HEK293 (cell line): Measurements from ENCODE around the gene PDE4D.

Experiments used
- CTCF ChIA-PET: fragments of 350-600 bp; formaldehyde crosslinking; extraction: SDS; loops from one replicate; lab custom pipeline; 2021; ENCODE audit warnings: antibody characterized with exemption; lab: Yijun Ruan, JAX
- POLR2A ChIA-PET: fragments of 300-600 bp; formaldehyde crosslinking; extraction: SDS; loops from one replicate; lab custom pipeline; 2020; ENCODE audit warnings: antibody characterized with exemption, inconsistent platforms; lab: Yijun Ruan, JAX
- H3K27ac ChIP-seq: fragments of 200-500 bp; sonication (Bioruptor generic); 2 replicates; pipeline ENCODE4 v1.5.1; 2014; ENCODE audit warnings: low read depth, low read length, control low read depth, inconsistent platforms; ENCODE audit errors: extremely low read depth
- H3K36me3 ChIP-seq, 2 experiments: fragments of 200-500 bp in 1 of 2; sonication (Bioruptor generic) in 1 of 2; 1 replicate in 1 of 2; 2 replicates in 1 of 2; pipeline ENCODE4 v1.5.1; 2014 to 2017; ENCODE audit warnings: inconsistent platforms in 2 of 2, low read length in 2 of 2; ENCODE audit not compliant: control insufficient read depth in 2 of 2, insufficient read depth in 1 of 2
- H3K4me1 ChIP-seq: fragments of 200-500 bp; sonication (Bioruptor generic); 2 replicates; pipeline ENCODE4 v1.5.1; 2014; ENCODE audit warnings: mild to moderate bottlenecking, low read length, inconsistent platforms; ENCODE audit not compliant: control insufficient read depth, insufficient read depth
- H3K4me3 ChIP-seq: 2 replicates; pipeline ENCODE4 v1.5.1; 2011; ENCODE audit warnings: low read depth, mild to moderate bottlenecking, control low read depth, low read length, moderate library complexity
- H3K9me3 ChIP-seq: fragments of 200-500 bp; sonication (Bioruptor generic); 2 replicates; pipeline ENCODE4 v1.5.1; 2014; ENCODE audit warnings: low read depth, low read length, inconsistent platforms; ENCODE audit not compliant: control insufficient read depth, insufficient read depth
- MEIS1 ChIP-seq: sonication (generic); formaldehyde crosslinking; IDR thresholded peaks from 2 replicates; pipeline ENCODE4 v1.8.1; 2022; ENCODE audit warnings: missing genetic modification reagents, mild to moderate bottlenecking, borderline replicate concordance
- ZBTB11 ChIP-seq: fragments of 450-650 bp; formaldehyde crosslinking; conservative IDR thresholded peaks from 2 replicates; pipeline ENCODE4 v1.5.1; 2016; ENCODE audit warnings: low read depth, missing biosample characterization, missing genetic modification characterization
- ZNF140 ChIP-seq: fragments of 450-650 bp; formaldehyde crosslinking; IDR thresholded peaks from 2 replicates; pipeline ENCODE4 v1.5.1; 2016; ENCODE audit warnings: missing biosample characterization, missing genetic modification characterization
- ZNF19 ChIP-seq: fragments of 450-650 bp; formaldehyde crosslinking; IDR thresholded peaks from 2 replicates; pipeline ENCODE4; 2016; ENCODE audit warnings: missing biosample characterization, missing genetic modification characterization, low read depth
- ZNF211 ChIP-seq: fragments of 450-650 bp; formaldehyde crosslinking; IDR thresholded peaks from 2 replicates; pipeline ENCODE4 v1.5.1; 2016; ENCODE audit warnings: low read depth, missing biosample characterization, missing genetic modification characterization
- ZNF24 ChIP-seq: fragments of 450-650 bp; formaldehyde crosslinking; IDR thresholded peaks from 2 replicates; pipeline ENCODE4 v1.5.1; 2016; ENCODE audit warnings: missing biosample characterization, missing genetic modification characterization
- ZNF514 ChIP-seq: fragments of 450-650 bp; formaldehyde crosslinking; IDR thresholded peaks from 2 replicates; pipeline ENCODE4 v1.5.1; 2016; ENCODE audit warnings: missing biosample characterization, missing genetic modification characterization
- ZNF654 ChIP-seq: fragments of 450-650 bp; formaldehyde crosslinking; IDR thresholded peaks from 2 replicates; pipeline ENCODE4 v1.5.1; 2016; ENCODE audit warnings: low read depth, missing biosample characterization, missing genetic modification characterization
- ZNF837 ChIP-seq: fragments of 450-650 bp; formaldehyde crosslinking; IDR thresholded peaks from 2 replicates; pipeline ENCODE4 v1.5.1; 2016; ENCODE audit warnings: missing biosample characterization, missing genetic modification characterization
- TF ChIP-seq, protein P1 (sequence below): fragments of 450-650 bp; formaldehyde crosslinking; IDR thresholded peaks from 2 replicates; pipeline ENCODE4 v1.5.1; 2017; ENCODE audit warnings: missing biosample characterization, missing genetic modification characterization
- TF ChIP-seq, protein P2 (sequence below): fragments of 450-650 bp; formaldehyde crosslinking; IDR thresholded peaks from 2 replicates; pipeline ENCODE4 v1.5.1; 2016; ENCODE audit warnings: missing biosample characterization, missing genetic modification characterization

The PDE4D gene

GRCh38 chr5:59500014-59500413 is 393.5 kb downstream of the PDE4D start:
- ChIA-PET CTCF (interaction anchor here (1.0 kb wide), 1 partner anchor 221 kb away, joined by 3 read pairs; no protein-coding TSS in a partner anchor), POLR2A (no interaction called here)
- H3K9me3 ChIP-seq, result no peaks in the 10 kb centered on the region
- TF ChIP-seq, protein P1, sequence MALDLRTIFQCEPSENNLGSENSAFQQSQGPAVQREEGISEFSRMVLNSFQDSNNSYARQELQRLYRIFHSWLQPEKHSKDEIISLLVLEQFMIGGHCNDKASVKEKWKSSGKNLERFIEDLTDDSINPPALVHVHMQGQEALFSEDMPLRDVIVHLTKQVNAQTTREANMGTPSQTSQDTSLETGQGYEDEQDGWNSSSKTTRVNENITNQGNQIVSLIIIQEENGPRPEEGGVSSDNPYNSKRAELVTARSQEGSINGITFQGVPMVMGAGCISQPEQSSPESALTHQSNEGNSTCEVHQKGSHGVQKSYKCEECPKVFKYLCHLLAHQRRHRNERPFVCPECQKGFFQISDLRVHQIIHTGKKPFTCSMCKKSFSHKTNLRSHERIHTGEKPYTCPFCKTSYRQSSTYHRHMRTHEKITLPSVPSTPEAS (tag by site-specific recombination), result no peak
- TF ChIP-seq ZNF837, result no peak
- TF ChIP-seq ZBTB11 (tag by site-specific recombination), result no peak
- TF ChIP-seq ZNF24 (tag by site-specific recombination), result no peak
- no peak for TF ChIP-seq ZNF514 (tag by site-specific recombination)
- TF ChIP-seq, all 188 proteins: peak for 0
- Histone ChIP-seq H3K27ac (no peak overlapping the region), H3K4me1 (no peaks in the 10 kb centered on the region), H3K4me3 (no peak overlapping the region), H3K36me3 (no peaks in the 10 kb centered on the region)

DNA sequence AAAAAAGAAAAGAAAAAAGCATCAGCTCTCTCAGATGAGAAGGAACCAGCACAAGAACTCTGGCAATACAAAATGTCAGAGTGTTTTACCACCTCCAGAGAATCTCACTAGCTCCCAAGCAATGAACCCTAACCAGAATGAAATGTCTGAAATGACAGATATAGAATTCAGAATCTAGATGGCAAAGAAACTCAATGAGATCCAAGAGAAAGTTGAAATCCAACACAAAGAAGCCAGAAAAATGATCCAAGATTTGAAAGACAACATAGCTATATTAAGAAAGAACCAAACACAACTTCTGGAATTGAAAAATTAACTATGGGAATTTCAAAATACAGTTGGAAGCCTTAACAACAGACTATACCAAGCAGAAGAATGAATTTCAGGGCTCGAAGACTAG is 396.3 kb downstream of the PDE4D start:
- Histone ChIP-seq H3K4me3 (no peak overlapping the region), H3K9me3 (no peaks in the 10 kb centered on the region), H3K4me1 (no peaks in the 10 kb centered on the region), H3K27ac (no peak overlapping the region), H3K36me3 (no peaks in the 10 kb centered on the region)
- CTCF ChIA-PET, result interaction anchor here (0.7 to 1.8 kb wide), 9 partner anchors 9 to 305 kb away, joined by 3 to 26 read pairs (median 3); no protein-coding TSS in a partner anchor
- TF ChIP-seq MEIS1 (CRISPR knock-in tag), result no peak
- POLR2A ChIA-PET, result no interaction called here

- Histone ChIP-seq H3K4me1 (no peaks in the 10 kb centered on the region), H3K27ac (no peak overlapping the region), H3K9me3 (no peaks in the 10 kb centered on the region), H3K36me3 (no peaks in the 10 kb centered on the region), H3K4me3 (no peak overlapping the region)
- CTCF ChIA-PET, result interaction anchor here (0.7 to 1.8 kb wide), 9 partner anchors 8 to 304 kb away, joined by 3 to 26 read pairs (median 3); no protein-coding TSS in a partner anchor
- 0 out of 2 replicates have a peak, but pooled peaks have one; percentile 3 for TF ChIP-seq ZNF654
- TF ChIP-seq ZNF211, result no peak
- TF ChIP-seq ZNF19 (tag by site-specific recombination), result no peak
- TF ChIP-seq, protein P2, sequence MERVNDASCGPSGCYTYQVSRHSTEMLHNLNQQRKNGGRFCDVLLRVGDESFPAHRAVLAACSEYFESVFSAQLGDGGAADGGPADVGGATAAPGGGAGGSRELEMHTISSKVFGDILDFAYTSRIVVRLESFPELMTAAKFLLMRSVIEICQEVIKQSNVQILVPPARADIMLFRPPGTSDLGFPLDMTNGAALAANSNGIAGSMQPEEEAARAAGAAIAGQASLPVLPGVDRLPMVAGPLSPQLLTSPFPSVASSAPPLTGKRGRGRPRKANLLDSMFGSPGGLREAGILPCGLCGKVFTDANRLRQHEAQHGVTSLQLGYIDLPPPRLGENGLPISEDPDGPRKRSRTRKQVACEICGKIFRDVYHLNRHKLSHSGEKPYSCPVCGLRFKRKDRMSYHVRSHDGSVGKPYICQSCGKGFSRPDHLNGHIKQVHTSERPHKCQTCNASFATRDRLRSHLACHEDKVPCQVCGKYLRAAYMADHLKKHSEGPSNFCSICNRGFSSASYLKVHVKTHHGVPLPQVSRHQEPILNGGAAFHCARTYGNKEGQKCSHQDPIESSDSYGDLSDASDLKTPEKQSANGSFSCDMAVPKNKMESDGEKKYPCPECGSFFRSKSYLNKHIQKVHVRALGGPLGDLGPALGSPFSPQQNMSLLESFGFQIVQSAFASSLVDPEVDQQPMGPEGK (tag by site-specific recombination), result no peak
- peak; percentile 24; the same call in 1 of the 2 replicates for TF ChIP-seq ZNF140
- POLR2A ChIA-PET, result no interaction called here
These were observed 396.9 kb downstream of the PDE4D start for GRCh38 chr5:59496524-59497134.
